HG03520 (cell line): ENCODE results near the gene VSTM4.
A peak's percentile ranks its signal among the peaks of the same experiment; 100 is the strongest.

Source experiments
- ATAC-seq: cut with Tn5 transposase; IDR thresholded peaks from one replicate; pipeline ENCODE4 v1.9.1; 2021; ENCODE audit warnings: mild to moderate bottlenecking, moderate library complexity; ENCODE audit not compliant: unreplicated experiment

The VSTM4 gene

DNA sequence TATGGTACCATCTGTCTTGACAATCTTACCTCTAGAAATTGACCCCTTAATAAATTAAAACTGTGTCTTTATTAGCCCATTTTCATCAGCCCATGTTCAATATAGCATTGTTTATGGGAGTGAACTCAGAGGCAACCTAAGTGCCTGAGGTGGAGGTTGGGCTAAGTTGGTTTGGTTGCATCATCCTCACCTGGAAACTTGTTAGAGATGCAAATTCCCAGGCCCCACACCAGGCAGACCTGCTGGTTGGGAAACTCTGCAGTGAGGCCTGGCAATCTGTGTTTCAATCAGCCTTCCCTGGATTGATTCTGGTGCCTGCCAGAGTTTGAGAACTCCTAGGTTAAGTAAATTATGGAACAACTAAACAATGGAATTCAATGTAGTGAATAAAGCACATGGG lies 27.9 kb upstream of the VSTM4 start:
- no peak for ATAC-seq

DNA sequence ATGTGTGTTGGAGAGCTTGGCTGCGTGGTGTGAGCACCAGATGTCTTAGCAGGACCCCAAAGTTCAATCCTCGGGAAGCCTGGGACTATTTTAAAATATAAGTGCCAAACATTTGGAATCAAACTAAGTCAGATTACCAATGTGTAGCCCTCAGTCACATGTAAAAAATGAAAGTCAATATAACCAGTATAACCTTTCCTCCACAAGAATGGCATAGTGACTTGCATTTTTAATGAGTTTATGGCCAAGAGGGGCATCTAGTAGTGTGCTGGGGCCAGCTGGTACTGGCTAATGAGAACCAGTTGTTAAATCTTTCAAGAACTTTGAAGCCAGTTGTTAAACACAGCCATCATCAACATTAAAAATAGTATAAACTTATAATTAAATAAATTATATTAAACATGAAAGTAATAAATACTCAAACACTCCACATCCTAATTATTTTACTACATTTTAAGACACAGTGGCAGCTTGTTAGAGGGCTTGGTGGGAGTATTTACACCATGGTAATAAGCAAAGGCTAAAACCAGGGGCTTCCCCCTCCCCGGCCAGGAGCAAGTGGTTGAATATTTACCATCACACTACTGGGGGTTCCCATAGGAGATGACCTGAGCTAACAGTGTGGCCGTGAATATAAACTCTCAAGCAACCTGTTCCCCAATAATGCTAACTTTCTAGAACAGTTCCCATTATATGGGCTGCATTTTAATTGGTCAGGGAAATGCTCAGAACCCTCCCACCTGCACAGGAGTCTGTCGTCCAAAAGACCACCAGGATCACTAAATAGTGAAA lies 26.4 kb upstream of the VSTM4 start:
- no peak for ATAC-seq

DNA sequence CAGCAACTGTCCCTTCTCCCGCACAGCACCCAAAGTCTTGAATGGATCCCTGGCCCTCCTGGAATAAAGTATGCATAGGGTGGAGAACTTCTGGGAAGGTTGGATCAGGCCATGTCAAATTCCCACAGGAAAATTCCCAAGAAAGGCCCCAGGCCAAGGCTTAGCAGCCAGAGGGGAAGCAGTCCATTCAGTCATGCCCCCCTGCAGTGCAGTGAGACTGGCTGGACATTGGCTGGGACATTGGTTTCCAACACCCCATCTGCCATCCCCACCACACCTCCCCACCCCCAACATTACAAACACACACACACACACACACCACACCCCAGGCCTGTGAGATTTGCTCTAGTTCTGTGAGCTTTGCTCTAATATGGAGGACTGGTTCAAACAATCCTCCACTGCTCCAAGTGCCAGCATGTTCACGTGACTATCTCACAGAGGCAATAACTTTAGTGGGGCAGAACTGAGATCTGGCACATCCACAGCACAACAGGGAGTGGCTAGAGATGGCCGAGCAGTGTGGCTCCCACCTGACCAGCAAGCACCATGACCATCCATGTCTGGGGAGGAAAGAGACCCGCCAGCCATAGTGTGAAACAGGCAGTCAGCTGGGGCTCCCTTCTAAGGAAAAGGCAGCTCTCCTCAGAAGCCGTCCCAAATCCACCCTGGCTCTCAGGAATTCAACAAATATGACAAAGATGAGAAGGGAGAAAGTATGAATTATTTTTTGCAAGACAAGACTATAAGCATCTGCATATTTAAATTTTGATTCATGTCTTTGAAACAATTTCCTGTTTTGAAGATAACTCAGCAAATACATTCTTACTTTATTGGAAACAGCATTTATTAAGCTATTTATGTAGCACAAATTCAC lies 25.2 kb upstream of the VSTM4 start:
- no peak for ATAC-seq

DNA sequence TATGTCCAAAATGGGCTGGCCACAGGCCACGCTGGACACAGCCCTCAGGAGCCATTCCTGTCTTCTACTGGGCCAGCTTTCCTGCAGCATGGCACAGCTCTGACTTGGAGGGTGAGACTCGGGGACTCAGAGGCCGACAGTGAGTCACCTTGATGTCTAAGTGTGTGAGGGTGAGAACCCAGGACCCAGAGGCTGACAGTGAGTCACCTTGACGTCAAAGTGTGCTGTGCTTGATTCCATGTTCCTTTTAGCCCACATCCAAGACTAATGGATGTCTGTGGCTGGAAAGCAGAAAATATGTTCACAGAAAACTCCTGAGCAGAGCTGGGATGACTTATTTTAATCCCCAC lies 24.5 kb upstream of the VSTM4 start:
- ATAC-seq: no peak

DNA sequence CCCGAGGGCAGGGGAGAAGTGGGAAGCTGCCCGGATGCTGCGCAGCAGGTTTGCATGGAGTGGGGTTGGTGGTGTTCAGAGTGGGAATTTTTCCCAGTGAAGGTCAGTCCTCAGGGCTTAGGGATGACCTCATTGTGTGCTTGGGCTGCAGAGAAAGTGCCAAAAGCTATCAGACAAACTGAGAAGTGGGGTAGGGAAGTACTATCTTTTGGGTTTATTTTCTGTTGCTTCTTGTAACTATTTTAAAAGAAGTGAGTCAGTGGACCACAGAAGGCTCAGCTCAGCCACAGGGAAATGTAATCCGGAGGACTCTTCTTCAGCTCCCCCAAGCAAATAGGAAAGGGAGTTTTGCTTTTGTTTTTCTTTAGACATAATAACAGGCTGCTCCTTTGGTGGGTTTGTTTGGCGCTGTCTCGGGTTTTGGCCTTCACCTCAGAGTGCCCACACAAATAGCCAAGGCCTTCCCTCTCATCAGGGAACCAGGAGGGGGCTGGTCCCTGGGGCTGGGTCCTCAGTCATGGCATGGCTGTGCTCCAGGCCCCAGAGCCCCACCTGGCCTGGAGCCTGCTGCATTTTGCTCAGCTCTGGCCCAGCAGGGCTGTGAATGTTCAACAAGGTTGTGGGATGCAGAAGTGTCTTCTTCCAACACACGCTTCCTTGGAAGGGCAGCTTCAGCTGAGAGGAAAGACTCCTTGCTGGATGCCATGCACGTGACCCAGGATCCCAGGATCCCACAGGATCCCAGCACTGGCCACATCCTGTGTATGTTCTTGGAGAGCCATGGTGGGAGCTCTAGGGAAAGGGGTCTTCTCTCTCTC lies 23.9 kb upstream of the VSTM4 start:
- no peak for ATAC-seq

GRCh38 chr10:49138361-49138891 lies 23.1 kb upstream of the VSTM4 start:
- no peak for ATAC-seq

- ATAC-seq: no peak
These were observed 21.2 kb upstream of the VSTM4 start for GRCh38 chr10:49136525-49136924.

DNA sequence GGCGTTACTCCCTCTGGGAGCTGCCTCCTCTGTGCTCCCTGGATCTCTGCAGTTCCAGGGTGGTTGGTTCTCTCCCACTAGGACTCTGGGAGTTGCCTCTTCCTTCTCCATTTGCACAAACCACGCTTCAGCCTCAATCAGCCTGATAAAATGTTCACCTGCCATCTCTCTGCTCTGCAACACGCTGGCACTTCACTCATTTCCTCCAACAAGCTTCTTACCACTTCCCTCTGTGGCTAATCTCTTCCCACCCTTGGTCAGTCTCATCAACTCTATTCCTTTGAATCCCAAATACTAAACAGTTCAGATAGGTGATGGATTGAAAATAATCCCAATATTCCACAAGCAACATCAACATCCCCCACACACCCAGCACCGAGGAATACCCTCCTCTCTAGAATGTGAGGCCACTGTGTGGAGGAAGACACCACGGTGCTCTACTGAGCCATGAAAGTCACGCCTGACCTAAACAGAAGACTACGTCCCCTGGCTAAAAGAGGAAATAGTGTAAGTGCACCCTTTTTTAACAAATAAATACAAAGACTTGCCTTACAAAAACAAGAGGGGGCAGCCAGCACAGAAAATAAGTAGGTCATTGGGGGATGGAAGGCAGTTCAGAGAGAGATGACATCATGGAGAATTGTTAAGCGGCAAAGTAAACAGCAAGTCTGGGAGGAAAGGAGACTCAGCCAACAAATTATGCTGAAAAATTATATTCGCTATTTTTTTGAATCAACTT lies 20.4 kb upstream of the VSTM4 start:
- ATAC-seq: peak; percentile 49

- no peak for ATAC-seq
These were observed 19.0 kb upstream of the VSTM4 start for GRCh38 chr10:49134327-49134726.

DNA sequence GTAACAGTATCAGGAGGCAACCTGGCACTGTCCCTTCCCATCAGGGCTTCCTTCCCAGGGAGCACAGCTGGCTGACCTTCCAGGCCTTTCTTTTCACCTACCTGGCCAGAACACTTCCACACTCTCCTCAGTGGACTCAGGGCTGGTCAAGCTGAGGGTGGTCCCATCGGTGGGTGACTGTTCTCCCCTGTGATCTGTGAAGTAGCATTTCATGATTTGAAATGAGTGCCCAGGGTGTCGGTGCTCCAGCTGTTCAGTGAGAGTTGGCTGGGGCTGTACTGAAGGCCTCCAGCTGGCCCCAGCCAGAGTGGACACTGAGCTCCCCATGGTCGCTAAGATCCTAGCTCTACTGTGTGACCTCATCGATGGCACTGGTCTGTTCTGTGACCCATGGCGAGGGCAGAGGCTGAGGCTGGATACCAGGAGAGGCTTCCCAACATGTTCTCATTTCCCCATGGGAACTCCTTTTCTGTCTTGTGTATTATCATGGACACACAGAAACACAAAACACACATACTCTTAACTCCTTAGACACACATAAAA lies 18.5 kb upstream of the VSTM4 start, which contains the start of gene FAM170B:
FAM170B (minus strand) TSS at position 316 of the 543 bp plus-strand sequence; CDS start at position 213, 103 bp downstream.
- ATAC-seq: no peak

- no peak for ATAC-seq
These were observed 17.0 kb upstream of the VSTM4 start for GRCh38 chr10:49132362-49132737.

GRCh38 chr10:49131507-49132361 lies 16.4 kb upstream of the VSTM4 start:
- ATAC-seq: no peak

DNA sequence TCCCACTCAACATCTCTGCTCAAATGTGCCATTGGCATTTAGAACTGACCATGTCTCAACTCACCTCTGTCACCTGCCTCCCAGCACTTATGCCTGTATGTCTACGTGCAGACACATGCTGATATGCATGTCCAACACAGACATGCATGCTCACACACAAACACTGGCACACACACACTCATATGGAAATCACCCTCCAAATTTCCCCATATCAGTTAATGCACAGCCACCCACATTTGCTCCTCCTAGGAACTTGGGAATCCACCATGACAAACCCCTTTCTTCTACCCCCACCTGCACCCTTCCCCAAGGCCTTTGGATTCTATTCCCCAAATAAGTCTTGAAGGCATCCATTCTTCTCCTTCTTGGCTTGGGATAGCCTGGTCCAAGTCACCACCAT lies 14.1 kb upstream of the VSTM4 start:
- ATAC-seq: no peak

DNA sequence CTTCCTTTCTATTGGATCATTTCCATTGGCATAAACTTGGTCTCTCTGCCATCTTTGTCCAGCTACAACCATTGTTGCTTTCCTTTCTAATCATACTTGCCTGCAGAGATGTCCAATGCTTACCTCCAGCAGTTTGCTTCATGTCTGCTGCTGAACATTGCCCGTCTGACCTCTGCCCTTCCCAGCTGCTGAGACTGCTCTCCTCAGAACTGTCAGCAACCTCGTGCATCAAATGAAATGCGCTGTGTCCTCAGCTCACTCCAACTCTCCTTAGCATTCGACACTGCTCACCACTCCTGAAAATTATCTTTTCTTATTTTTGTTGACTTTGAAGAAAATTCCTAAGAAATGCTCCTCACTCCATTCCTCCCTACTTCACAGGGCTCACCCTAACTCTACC lies 13.5 kb upstream of the VSTM4 start:
- ATAC-seq: no peak

GRCh38 chr10:49123981-49124950 lies 8.9 kb upstream of the VSTM4 start:
- no peak for ATAC-seq

GRCh38 chr10:49120911-49121310 lies 5.6 kb upstream of the VSTM4 start:
- no peak for ATAC-seq

GRCh38 chr10:49119746-49120145 lies 4.4 kb upstream of the VSTM4 start:
- ATAC-seq: no peak
